ENCODE measurements around the gene MYH11. TPM values are rescaled to one million over a fixed set of nuclear protein-coding genes. Genes with fewer than 3 reads are reported as not detected.

The MYH11 gene
- total RNA-seq, 1 donor from 2014 or later, result 694 TPM

DNA sequence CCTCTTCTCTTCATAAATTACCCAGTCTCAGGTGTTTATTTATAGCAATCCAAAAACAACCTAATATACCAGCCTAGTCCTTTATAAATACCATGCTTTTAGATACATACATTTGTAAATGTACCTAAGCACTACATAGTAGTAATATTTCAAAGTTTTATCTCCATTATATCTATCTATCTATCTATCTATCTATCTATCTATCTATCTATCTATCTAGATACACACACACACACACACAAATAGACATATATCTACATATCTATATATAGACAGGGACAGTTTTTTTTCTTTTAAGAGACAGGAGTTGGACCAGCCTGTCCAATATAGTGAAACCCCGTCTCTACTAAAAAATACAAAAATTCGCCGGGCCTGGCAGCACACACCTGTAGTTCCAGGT, 25.7 kb upstream of the MYH11 start:
- Histone ChIP-seq H3K36me3 (peaks cover 17 to 29% of the 10 kb centered on the region in 2 donors), H3K9me3 (no peaks in the 10 kb centered on the region), H3K4me3 (no peak overlapping the region), H3K4me1 (peaks cover 0 to 10% of the 10 kb centered on the region in 2 donors), H3K27ac (no peak overlapping the region), H3K27me3 (no peaks in the 10 kb centered on the region)
- no peak for DNase-seq (ENCODE audit: low spot score in 2 of 2)
- intact Hi-C loops (cut with DNase I), result no loop called here
- TF ChIP-seq, protein P1, sequence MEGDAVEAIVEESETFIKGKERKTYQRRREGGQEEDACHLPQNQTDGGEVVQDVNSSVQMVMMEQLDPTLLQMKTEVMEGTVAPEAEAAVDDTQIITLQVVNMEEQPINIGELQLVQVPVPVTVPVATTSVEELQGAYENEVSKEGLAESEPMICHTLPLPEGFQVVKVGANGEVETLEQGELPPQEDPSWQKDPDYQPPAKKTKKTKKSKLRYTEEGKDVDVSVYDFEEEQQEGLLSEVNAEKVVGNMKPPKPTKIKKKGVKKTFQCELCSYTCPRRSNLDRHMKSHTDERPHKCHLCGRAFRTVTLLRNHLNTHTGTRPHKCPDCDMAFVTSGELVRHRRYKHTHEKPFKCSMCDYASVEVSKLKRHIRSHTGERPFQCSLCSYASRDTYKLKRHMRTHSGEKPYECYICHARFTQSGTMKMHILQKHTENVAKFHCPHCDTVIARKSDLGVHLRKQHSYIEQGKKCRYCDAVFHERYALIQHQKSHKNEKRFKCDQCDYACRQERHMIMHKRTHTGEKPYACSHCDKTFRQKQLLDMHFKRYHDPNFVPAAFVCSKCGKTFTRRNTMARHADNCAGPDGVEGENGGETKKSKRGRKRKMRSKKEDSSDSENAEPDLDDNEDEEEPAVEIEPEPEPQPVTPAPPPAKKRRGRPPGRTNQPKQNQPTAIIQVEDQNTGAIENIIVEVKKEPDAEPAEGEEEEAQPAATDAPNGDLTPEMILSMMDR (IDR thresholded peaks at IDR 0.05), result no peak

DNA sequence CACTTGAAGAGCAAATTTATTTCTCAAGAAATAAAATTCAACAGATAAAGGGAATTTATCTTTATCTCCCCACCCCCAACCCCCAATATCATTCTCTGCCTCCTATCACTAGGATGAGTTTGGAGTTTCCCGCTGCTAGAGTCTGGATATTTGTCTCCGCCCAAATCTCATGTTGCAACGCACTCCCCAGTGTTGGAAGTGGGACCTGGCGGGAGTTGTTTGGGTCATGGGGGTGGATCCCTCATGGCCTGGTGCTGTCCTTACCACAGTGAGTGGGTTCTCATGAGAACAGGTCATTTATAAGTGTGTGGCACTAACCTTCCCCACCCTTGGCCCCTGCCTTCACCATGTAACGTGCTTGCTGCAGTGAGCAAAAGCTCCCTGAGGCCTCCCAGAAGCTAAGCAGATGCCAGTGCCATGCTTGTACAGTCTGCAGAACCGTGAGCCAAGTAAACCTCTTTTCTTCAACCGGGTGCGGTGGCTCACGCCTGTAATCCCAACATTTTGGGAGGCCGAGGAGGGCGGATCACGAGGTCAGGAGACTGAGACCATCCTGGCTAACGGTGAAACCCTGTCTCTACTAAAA, 25.1 kb upstream of the MYH11 start:
- Histone ChIP-seq H3K36me3 (peaks cover 18 to 33% of the 10 kb centered on the region in 2 donors), H3K27me3 (no peaks in the 10 kb centered on the region), H3K9me3 (no peaks in the 10 kb centered on the region), H3K27ac (no peak overlapping the region), H3K4me3 (no peak overlapping the region), H3K4me1 (peaks cover 0 to 10% of the 10 kb centered on the region in 2 donors)
- TF ChIP-seq, protein P1 (IDR thresholded peaks at IDR 0.05), result no peak
- intact Hi-C loops (cut with DNase I), result no loop called here
- DNase-seq (ENCODE audit: low spot score in 2 of 2), result no peak

DNA sequence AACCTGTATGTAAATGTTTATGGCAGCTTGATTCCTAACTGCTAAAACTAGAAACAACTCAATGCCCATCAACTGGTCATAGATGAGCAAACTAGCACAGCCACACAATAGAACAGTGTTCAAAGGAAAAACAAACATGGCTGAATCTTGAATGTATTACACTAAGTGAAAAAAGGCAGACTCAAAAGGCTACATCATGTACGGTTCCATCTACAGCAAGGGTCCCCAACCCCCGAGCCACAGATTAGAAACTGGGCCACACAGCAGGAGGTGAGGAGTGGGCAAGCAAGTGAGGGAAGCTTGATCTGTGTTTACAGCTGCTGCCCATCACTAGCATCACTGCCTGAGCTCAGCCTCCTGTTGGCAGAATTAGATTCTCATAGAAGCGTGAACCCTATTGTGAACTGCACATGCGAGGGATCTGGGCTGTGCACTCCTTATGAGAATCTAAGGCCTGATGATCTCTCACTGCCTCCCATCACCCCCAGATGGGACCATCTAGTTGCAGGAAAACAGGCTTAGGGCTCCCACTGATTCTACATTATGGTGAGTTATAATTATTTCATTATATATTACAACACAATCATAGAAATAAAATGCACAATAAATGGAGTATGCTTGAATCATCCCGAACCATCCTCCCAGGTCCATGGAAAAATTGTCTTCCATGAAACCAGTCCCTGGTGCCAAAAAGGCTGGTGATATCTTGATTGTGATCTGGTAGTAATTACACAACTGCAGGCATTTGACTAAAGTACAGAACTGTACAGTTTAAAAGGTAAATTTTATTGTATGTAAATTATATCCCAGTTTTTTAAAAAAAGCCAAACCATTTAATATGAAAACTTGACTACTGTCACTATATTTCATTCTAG, 23.8 kb upstream of the MYH11 start:
- Histone ChIP-seq H3K27ac (no peak overlapping the region), H3K4me1 (peaks cover 0 to 5% of the 10 kb centered on the region in 2 donors), H3K27me3 (no peaks in the 10 kb centered on the region), H3K36me3 (peaks cover 18 to 33% of the 10 kb centered on the region in 2 donors), H3K9me3 (no peaks in the 10 kb centered on the region), H3K4me3 (no peak overlapping the region)
- intact Hi-C loops (cut with DNase I), result no loop called here
- no peak for DNase-seq (ENCODE audit: low spot score in 2 of 2)
- TF ChIP-seq, protein P1 (IDR thresholded peaks at IDR 0.05), result no peak

DNA sequence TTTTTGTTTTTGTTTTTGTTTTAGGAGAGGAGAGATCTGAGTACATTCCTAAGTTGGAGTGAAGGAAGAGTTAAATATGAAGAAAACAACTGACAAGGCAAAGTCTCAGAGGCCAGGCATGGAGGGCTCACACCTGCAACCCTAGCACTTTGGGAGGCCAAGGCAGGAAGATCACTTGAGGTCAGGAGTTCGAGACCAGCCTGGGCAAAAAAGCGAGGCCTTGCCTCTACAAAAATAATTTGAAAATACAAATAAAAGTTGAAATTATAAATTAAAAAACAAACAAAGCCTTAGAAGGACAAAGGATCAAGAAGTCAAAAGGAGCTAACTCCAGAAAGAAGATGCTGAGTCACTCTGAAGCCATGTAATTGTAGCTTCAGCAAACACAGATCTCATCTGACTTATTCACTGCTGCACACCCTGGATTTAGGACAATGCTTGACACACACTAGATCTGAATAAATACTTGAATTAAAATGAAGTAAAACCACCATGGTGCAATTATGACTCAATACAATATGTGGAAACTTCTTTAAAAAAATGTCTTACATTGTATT, 22.5 kb upstream of the MYH11 start:
- H3K27me3 ChIP-seq, result no peaks in the 10 kb centered on the region
- H3K4me1 ChIP-seq, result peaks cover 0 to 12% of the 10 kb centered on the region in 2 donors
- TF ChIP-seq, protein P1 (IDR thresholded peaks at IDR 0.05), result no peak
- H3K4me3 ChIP-seq, result no peak overlapping the region
- no peaks in the 10 kb centered on the region for H3K9me3 ChIP-seq
- DNase-seq (ENCODE audit: low spot score in 2 of 2), result no peak
- peak overlapping the region; percentile 14 to 37 for H3K27ac ChIP-seq
- H3K36me3 ChIP-seq, result peaks cover 18 to 33% of the 10 kb centered on the region in 2 donors
- intact Hi-C loops (cut with DNase I), result no loop called here

DNA sequence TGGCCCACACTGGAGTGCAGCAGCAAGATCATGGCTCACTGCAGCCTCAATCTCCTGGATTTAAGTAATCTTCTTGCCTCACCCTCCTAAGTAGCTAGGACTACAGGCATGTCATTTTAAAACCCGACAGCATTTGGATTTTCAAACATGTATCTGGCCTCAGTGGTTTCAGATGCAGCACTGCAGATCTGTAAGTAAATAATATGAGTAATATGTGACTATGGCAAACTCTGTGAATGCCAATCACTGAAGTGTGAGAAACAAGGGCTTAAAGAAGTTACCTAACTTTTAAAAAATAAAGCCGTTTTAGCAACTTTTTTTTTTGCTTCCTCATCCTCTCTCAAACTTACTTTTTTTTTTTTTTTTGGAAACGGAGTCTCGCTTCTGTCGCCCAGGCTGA, 19.7 kb upstream of the MYH11 start:
- TF ChIP-seq, protein P1 (IDR thresholded peaks at IDR 0.05), result no peak
- intact Hi-C loops (cut with DNase I), result no loop called here

More for the DNA sequence above, 19.7 kb upstream of the MYH11 start:
- no peak overlapping the region for H3K4me3 ChIP-seq
- H3K36me3 ChIP-seq, result peaks cover 15 to 24% of the 10 kb centered on the region in 2 donors
- peaks cover 0 to 12% of the 10 kb centered on the region in 2 donors for H3K4me1 ChIP-seq
- DNase-seq (ENCODE audit: low spot score in 2 of 2), result no peak
- H3K9me3 ChIP-seq, result no peaks in the 10 kb centered on the region
- no peak overlapping the region for H3K27ac ChIP-seq
- H3K27me3 ChIP-seq, result no peaks in the 10 kb centered on the region
